Measurements from ENCODE around the gene NSA2. TPM values are rescaled to one million over a fixed set of nuclear protein-coding genes. Genes with fewer than 3 reads are reported as not detected.
"Not testable (repeated sequence)": the region's sequence is repeated elsewhere in the genome, so short reads cannot be mapped to it uniquely, and the experiment has no call there.

The NSA2 gene
- total RNA-seq, 2 donors from 2014 or later = 65.4 to 75.1 TPM

- no peak overlapping the region for H3K27ac Mint-ChIP-seq
- no peaks in the 10 kb centered on the region for H3K36me3 Mint-ChIP-seq (ENCODE audit: low read depth)
These were observed 5.3 kb downstream of the NSA2 start for GRCh38 chr5:74772359-74772758.

DNA sequence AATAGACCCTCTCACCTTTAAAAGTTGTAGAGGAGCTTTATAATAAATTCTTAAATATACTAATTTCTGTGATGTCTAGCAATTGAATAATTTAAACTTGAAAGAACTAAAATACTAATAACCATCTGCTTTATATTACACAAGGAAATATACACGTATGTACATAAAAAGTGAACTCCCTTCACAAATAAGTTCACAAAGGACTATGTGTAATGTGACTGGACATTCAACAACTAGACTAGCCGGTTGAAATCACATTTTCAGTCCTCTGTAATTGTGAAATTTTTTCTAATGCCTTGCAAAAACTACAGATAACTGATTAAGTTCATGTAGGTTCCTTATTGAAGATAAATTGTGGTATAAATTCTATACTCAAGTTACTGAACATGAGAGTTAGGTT is 11.6 kb downstream of the NSA2 start:
- H3K4me3 Mint-ChIP-seq = no peak overlapping the region
- no peaks in the 10 kb centered on the region for H3K9me3 ChIP-seq (ENCODE audit: control insufficient read depth, low read length, poor library complexity, severe bottlenecking)
- no peak for DNase-seq
- no peaks in the 10 kb centered on the region for H3K4me1 Mint-ChIP-seq
- peak overlapping the region; percentile 11 for H3K27ac Mint-ChIP-seq
- no peaks in the 10 kb centered on the region for H3K27me3 Mint-ChIP-seq
- ATAC-seq = no peak
- H3K36me3 Mint-ChIP-seq (ENCODE audit: low read depth) = no peaks in the 10 kb centered on the region

More at GRCh38 chr5:74772359-74772758, 5.3 kb downstream of the NSA2 start:
- Mint-ChIP-seq H3K4me3 (no peak overlapping the region), H3K27me3 (no peaks in the 10 kb centered on the region), H3K4me1 (peaks cover 8% of the 10 kb centered on the region)
- no peaks in the 10 kb centered on the region for H3K9me3 ChIP-seq (ENCODE audit: control insufficient read depth, low read length, poor library complexity, severe bottlenecking)
- ATAC-seq = no peak
- no peak for DNase-seq

DNA sequence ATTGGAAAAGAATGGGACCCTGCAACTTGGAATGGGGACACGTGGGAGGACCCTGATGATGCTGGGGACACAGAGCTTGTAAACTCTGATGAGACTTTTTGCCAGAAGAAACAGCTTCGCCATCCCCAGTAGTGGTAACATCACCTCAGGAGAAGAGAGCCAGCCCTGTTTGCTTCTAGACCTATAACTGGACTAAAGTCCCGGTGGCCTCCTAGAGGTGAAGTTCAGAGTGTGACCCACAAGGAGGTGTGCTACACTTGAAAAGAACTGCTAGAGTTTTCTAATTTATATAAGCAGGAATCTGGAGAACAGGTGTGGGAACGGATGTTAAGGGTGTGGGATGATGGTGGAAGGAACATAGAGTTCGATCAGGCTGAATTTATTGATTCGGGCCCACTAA is 19.8 kb downstream of the NSA2 start:
- DNase-seq (no peak), ATAC-seq (no peak)
- Mint-ChIP-seq H3K27ac (peak overlapping the region; percentile 43), H3K4me1 (no peaks in the 10 kb centered on the region), H3K36me3 (ENCODE audit: low read depth) (no peaks in the 10 kb centered on the region), H3K4me3 (no peak overlapping the region), H3K27me3 (no peaks in the 10 kb centered on the region)
- no peaks in the 10 kb centered on the region for H3K9me3 ChIP-seq (ENCODE audit: control insufficient read depth, low read length, poor library complexity, severe bottlenecking)

- no peaks in the 10 kb centered on the region for H3K9me3 ChIP-seq (ENCODE audit: control insufficient read depth, low read length, poor library complexity, severe bottlenecking)
- Mint-ChIP-seq H3K27me3 (no peaks in the 10 kb centered on the region), H3K4me3 (no peak overlapping the region), H3K27ac (no peak overlapping the region), H3K4me1 (peaks cover 2% of the 10 kb centered on the region), H3K36me3 (ENCODE audit: low read depth) (peaks cover 2% of the 10 kb centered on the region)
- ATAC-seq (no peak), DNase-seq (no peak)
These were observed 20.4 kb downstream of the NSA2 start for GRCh38 chr5:74787424-74787823.

GRCh38 chr5:74791669-74792068 is 24.6 kb downstream of the NSA2 start:
- not testable (repeated sequence) for DNase-seq; H3K4me3 Mint-ChIP-seq; ATAC-seq; H3K36me3 Mint-ChIP-seq (ENCODE audit: low read depth); H3K27me3 Mint-ChIP-seq; H3K4me1 Mint-ChIP-seq; H3K9me3 ChIP-seq (ENCODE audit: control insufficient read depth, low read length, poor library complexity, severe bottlenecking); H3K27ac Mint-ChIP-seq

DNA sequence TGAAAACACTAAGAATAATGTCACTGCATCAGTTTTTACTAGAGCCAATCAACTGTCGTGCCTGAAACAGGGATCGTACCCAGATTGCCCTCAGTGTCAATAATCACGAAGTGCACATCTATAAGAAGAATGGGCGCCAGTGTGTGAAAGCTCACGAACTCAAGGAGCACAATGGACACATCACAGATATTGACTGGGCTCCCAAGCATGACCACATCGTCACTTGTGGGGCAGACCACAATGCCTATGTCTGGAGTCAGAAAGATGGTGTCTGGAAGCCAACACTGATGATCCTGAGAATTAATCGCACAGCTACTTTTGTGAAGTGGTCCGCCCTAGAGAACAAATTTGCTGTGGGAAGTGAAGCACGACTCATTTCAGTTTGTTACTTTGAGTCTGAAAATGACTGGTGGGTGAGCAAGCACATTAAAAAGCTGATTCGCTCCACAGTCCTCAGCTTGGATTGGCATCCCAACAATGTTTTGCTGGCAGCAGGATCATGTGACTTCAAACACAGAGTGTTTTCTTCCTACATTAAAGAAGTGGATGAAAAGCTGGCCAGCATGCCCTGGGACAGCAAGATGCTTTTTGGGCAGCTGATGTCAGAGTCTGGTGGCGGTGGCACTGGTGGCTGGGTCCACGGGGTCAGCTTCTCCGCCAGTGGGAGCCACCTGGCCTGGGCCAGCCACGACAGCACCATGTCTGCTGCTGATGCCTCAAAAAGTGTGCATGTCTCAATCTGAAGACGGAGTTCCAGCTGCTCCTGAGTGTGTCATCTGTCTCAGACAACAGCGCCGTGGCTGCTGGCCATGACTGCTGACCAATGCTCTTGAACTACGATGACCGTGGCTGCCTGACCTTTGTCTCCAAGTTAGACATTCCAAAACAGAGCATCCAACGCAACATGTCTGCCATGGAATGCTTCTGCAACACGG is 32.2 kb downstream of the NSA2 start:
- no peak for DNase-seq
- peaks cover 4% of the 10 kb centered on the region for H3K36me3 Mint-ChIP-seq (ENCODE audit: low read depth)

DNA sequence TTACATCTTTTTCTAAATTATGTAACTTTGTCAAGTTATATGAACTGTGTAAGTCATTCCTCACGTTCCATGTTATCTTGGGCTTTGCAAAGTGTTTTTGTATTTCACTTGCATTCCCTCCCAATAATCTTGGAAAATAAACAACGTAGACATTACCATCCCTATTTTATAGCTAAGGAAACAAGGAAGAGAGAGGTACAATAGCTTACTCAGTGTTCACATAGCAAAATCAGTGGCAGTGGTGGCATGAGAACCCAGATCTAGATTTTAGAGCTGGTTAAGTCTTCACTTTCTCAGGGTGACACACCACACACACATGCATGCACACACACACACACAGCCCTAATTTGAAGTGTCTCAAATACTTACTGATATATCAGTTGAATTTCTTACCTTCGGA is 34.1 kb downstream of the NSA2 start:
- no peaks in the 10 kb centered on the region for H3K9me3 ChIP-seq (ENCODE audit: control insufficient read depth, low read length, poor library complexity, severe bottlenecking)
- no peak for DNase-seq
- no peak for ATAC-seq
- Mint-ChIP-seq H3K27ac (no peak overlapping the region), H3K36me3 (ENCODE audit: low read depth) (peaks cover 4% of the 10 kb centered on the region), H3K4me1 (peaks cover 5% of the 10 kb centered on the region), H3K4me3 (no peak overlapping the region), H3K27me3 (no peaks in the 10 kb centered on the region)

More for the DNA sequence above, 32.2 kb downstream of the NSA2 start:
- H3K27ac Mint-ChIP-seq = no peak overlapping the region
- peaks cover 5% of the 10 kb centered on the region for H3K4me1 Mint-ChIP-seq
- no peaks in the 10 kb centered on the region for H3K27me3 Mint-ChIP-seq
- ATAC-seq = no peak
- no peak overlapping the region for H3K4me3 Mint-ChIP-seq
- no peaks in the 10 kb centered on the region for H3K9me3 ChIP-seq (ENCODE audit: control insufficient read depth, low read length, poor library complexity, severe bottlenecking)

GRCh38 chr5:74801941-74802340 is 34.9 kb downstream of the NSA2 start:
- ATAC-seq (no peak), DNase-seq (no peak)
- Mint-ChIP-seq H3K36me3 (ENCODE audit: low read depth) (peaks cover 2% of the 10 kb centered on the region), H3K4me1 (peaks cover 5% of the 10 kb centered on the region), H3K27me3 (no peaks in the 10 kb centered on the region), H3K27ac (peak overlapping the region; percentile 74), H3K4me3 (no peak overlapping the region)
- no peaks in the 10 kb centered on the region for H3K9me3 ChIP-seq (ENCODE audit: control insufficient read depth, low read length, poor library complexity, severe bottlenecking)

- H3K36me3 Mint-ChIP-seq (ENCODE audit: low read depth) = peaks cover 2% of the 10 kb centered on the region
- no peaks in the 10 kb centered on the region for H3K27me3 Mint-ChIP-seq
- H3K4me1 Mint-ChIP-seq = peaks cover 5% of the 10 kb centered on the region
- H3K4me3 Mint-ChIP-seq = no peak overlapping the region
- ATAC-seq (no peak), DNase-seq (no peak)
- H3K27ac Mint-ChIP-seq = no peak overlapping the region
- H3K9me3 ChIP-seq (ENCODE audit: control insufficient read depth, low read length, poor library complexity, severe bottlenecking) = no peaks in the 10 kb centered on the region
These were observed 43.9 kb downstream of the NSA2 start for GRCh38 chr5:74810915-74811314.

DNA sequence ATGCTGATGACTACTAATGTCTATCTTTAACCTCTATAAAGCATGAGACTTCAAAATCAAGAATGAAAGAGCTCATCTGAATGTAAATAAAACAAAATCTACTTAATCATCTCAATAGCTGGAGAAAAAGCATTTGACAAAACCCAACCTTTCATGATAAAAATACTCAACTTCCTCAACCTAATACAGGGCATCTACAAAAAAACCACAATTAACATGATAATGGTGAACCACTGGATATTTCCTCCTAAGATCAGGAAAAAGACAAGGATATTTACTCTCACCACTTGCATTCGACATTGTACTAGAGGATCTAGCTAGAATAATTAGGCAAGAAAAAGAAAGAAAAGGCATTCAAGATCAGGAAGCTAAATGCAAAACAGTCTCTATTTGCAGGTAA is 49.8 kb downstream of the NSA2 start:
- H3K36me3 Mint-ChIP-seq (ENCODE audit: low read depth) = peaks cover 10% of the 10 kb centered on the region
- ATAC-seq (no peak), DNase-seq (no peak)
- H3K9me3 ChIP-seq (ENCODE audit: control insufficient read depth, low read length, poor library complexity, severe bottlenecking) = no peaks in the 10 kb centered on the region
- peaks cover 20% of the 10 kb centered on the region for H3K4me1 Mint-ChIP-seq
- H3K4me3 Mint-ChIP-seq = no peak overlapping the region
- no peaks in the 10 kb centered on the region for H3K27me3 Mint-ChIP-seq
- peak overlapping the region; percentile 68 for H3K27ac Mint-ChIP-seq

DNA sequence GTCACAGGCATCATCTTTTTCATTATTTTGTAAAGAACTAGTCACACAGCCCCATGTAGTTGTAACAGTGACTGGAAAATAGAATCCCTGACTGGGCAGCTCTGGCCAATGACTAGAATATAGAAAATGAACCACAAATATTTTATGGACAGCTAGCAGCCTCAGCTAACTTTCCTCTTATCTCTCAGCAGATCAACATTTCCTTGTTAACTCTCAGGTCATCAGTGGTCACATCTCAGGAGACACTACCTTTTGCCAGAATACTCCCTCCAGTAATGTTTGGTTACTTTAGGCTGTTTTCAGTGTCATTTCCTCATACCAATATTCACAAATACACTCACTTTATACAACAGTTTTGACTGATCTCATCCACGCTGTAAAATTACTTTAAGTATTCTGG is 55.2 kb downstream of the NSA2 start:
- ATAC-seq (no peak), DNase-seq (no peak)
- H3K4me1 Mint-ChIP-seq = peaks cover 24% of the 10 kb centered on the region
- no peaks in the 10 kb centered on the region for H3K9me3 ChIP-seq (ENCODE audit: control insufficient read depth, low read length, poor library complexity, severe bottlenecking)
- H3K27ac Mint-ChIP-seq = no peak overlapping the region
- H3K4me3 Mint-ChIP-seq = no peak overlapping the region
- H3K36me3 Mint-ChIP-seq (ENCODE audit: low read depth) = peaks cover 12% of the 10 kb centered on the region
- H3K27me3 Mint-ChIP-seq = no peaks in the 10 kb centered on the region

GRCh38 chr5:74829413-74829812 is 62.4 kb downstream of the NSA2 start:
- no peak for ATAC-seq
- H3K9me3 ChIP-seq (ENCODE audit: control insufficient read depth, low read length, poor library complexity, severe bottlenecking) = no peaks in the 10 kb centered on the region
- no peak overlapping the region for H3K4me3 Mint-ChIP-seq
- no peaks in the 10 kb centered on the region for H3K27me3 Mint-ChIP-seq
- peaks cover under 1% of the 10 kb centered on the region for H3K36me3 Mint-ChIP-seq (ENCODE audit: low read depth)
- H3K4me1 Mint-ChIP-seq = peaks cover 5% of the 10 kb centered on the region
- DNase-seq = no peak
- H3K27ac Mint-ChIP-seq = no peak overlapping the region

All from T-helper 17 cell (primary cell).